Ishikawa (cell line): ENCODE results near the gene IFNGR1.

Experiments
- EP300 ChIP-seq: IDR thresholded peaks from 2 replicates; pipeline ENCODE4 v1.6.1; 2012; ENCODE audit warnings: borderline replicate concordance
- MAX ChIP-seq: IDR thresholded peaks from 2 replicates; pipeline ENCODE4 v1.6.1; 2012

GRCh38 chr6:137261361-137261760 lies 42.2 kb upstream of the IFNGR1 start:
- TF ChIP-seq EP300 (no peak), MAX (no peak)
